Kidney (tissue), 14 donors: ENCODE measurements around the gene CYP26A1. TPM values are rescaled to one million over a fixed set of nuclear protein-coding genes. Genes with fewer than 3 reads are reported as not detected.

ENCODE experiments used
- DNase-seq, 5 donors: peaks; one replicate each; pipeline ENCODE4 v3.0.0-alpha.2; 2013 to 2020
- FAIRE-seq: peaks from 2 replicates; lab custom pipeline; 2012; peaks lifted over from hg19 to GRCh38; lab: Jason Lieb, UNC
- H3K27ac ChIP-seq, 2 donors: one replicate each; pipeline ENCODE4 v1.7.0; 2013; ENCODE audit warnings: low read depth in 2 of 2, low read length in 2 of 2, inconsistent platforms in 1 of 2
- H3K27me3 ChIP-seq: one replicate; pipeline ENCODE4 v1.7.1; 2013; ENCODE audit warnings: low read length, inconsistent platforms; ENCODE audit not compliant: control insufficient read depth, insufficient read depth
- H3K36me3 ChIP-seq, 3 donors: one replicate each; pipeline versions ENCODE4 v1.7.0 to v1.7.1; 2013; ENCODE audit warnings: low read length in 3 of 3, control low read depth in 1 of 3, inconsistent platforms in 1 of 3; ENCODE audit not compliant: insufficient read depth in 3 of 3, control insufficient read depth in 2 of 3
- H3K4me1 ChIP-seq, 3 donors: one replicate each; pipeline versions ENCODE4 v1.7.0 to v1.7.1; 2013; ENCODE audit warnings: low read length in 3 of 3, inconsistent platforms in 1 of 3, low read depth in 1 of 3; ENCODE audit not compliant: control insufficient read depth in 2 of 3, insufficient read depth in 2 of 3
- H3K4me3 ChIP-seq, 3 donors: one replicate each; pipeline versions ENCODE4 v1.7.0 to v1.8.1; 2013; ENCODE audit warnings: low read length in 3 of 3, control low read depth in 1 of 3, inconsistent platforms in 1 of 3
- H3K9ac ChIP-seq, 3 donors: one replicate each; pipeline versions ENCODE4 v1.7.0 to v1.7.1; 2013; ENCODE audit warnings: low read length in 3 of 3, control low read depth in 1 of 3, inconsistent platforms in 1 of 3
- H3K9me3 ChIP-seq, 3 donors: one replicate each; pipeline versions ENCODE4 v1.7.0 to v1.7.1; 2013; ENCODE audit warnings: low read length in 3 of 3, control low read depth in 1 of 3, inconsistent platforms in 1 of 3; ENCODE audit not compliant: control insufficient read depth in 2 of 3, insufficient read depth in 1 of 3
- intact Hi-C: fragments of 100-400 bp; cut with DNase I; formaldehyde crosslinking; loops from one replicate; pipeline ENCODE4 v1.11.1; 2022
- polyA plus RNA-seq: library from polyadenylated mRNA; stranded (reverse); fragments of 350-450 nt; fragmentation: Illumina TruSeq; extraction: RNeasy Lipid Tissue Mini Kit (QIAGEN cat#74804); gene quantifications from one replicate; pipeline ENCODE4 v1.2.3, GENCODE V29; 2014; ENCODE audit warnings: low read depth, low replicate concordance; ENCODE audit not compliant: insufficient read depth
- total RNA-seq: library from RNA; stranded (reverse); fragmentation: NEBNext Ultra II Directional; extraction: Animal tissue kit (Norgen Biotek cat#: 25700); gene quantifications from one replicate; pipeline ENCODE4 v1.2.1, GENCODE V29; 2021
- TF ChIP-seq, protein P1 (sequence below): IDR thresholded peaks from 3 replicates; pipeline ENCODE4 v1.5.1; 2012; ENCODE audit warnings: mild to moderate bottlenecking, moderate library complexity, borderline replicate concordance; ENCODE audit not compliant: insufficient read depth; ENCODE audit errors: extremely low read depth
- donor health status: control.
- donor health status: control.
- donor health status: control.
- donor health status: control.
- donor health status: control.
- donor health status: DM: yes; HTN: yes; CAD: no.
- donor health status: Normal renal cell carcinoma (clear cell type).

The CYP26A1 gene
- total and polyA plus RNA-seq, 2 donors from 2014 or later: 0.22 TPM; not detected in 1

GRCh38 chr10:93083743-93084539, 10.2 kb downstream of the CYP26A1 start:
- DNase-seq: no peak
- no peaks in the 10 kb centered on the region for H3K36me3 ChIP-seq
- H3K27me3 ChIP-seq: no peaks in the 10 kb centered on the region
- H3K4me1 ChIP-seq: no peaks in the 10 kb centered on the region
- no peak overlapping the region for H3K9ac ChIP-seq
- H3K9me3 ChIP-seq: no peaks in the 10 kb centered on the region
- no peak overlapping the region for H3K27ac ChIP-seq
- FAIRE-seq: no peak
- TF ChIP-seq, protein P1, sequence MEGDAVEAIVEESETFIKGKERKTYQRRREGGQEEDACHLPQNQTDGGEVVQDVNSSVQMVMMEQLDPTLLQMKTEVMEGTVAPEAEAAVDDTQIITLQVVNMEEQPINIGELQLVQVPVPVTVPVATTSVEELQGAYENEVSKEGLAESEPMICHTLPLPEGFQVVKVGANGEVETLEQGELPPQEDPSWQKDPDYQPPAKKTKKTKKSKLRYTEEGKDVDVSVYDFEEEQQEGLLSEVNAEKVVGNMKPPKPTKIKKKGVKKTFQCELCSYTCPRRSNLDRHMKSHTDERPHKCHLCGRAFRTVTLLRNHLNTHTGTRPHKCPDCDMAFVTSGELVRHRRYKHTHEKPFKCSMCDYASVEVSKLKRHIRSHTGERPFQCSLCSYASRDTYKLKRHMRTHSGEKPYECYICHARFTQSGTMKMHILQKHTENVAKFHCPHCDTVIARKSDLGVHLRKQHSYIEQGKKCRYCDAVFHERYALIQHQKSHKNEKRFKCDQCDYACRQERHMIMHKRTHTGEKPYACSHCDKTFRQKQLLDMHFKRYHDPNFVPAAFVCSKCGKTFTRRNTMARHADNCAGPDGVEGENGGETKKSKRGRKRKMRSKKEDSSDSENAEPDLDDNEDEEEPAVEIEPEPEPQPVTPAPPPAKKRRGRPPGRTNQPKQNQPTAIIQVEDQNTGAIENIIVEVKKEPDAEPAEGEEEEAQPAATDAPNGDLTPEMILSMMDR: no peak
- intact Hi-C loops: no loop called here
- H3K4me3 ChIP-seq: no peak overlapping the region

DNA sequence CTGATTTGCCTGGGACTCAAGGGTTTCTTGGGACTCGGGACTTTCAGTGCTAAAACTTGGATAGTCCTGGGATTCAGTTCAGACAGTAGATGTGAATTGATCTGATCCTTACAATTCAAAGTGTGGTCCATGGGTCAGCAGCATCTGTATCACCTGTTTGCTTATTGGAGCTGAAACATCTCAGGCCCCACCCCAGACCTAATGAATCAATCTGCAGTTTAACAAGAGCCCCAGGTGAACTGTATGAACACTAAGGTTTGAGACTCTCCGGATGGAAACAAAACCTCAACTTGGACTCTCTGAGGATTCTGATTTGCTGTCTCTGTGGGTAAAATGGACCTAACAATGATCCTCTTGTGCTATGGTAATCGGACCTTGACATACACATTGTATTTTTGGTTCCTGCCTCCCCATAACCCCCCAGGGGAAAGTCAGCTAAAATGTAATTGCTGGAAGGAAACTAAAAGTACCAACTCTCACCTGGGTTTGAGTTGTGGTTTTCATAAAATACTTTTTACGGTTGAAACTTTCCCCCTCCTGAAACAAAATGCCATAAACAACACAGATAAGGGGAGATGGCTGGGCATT, 11.7 kb downstream of the CYP26A1 start:
- FAIRE-seq: no peak
- intact Hi-C loops: no loop called here
- H3K27me3 ChIP-seq: no peaks in the 10 kb centered on the region

DNA sequence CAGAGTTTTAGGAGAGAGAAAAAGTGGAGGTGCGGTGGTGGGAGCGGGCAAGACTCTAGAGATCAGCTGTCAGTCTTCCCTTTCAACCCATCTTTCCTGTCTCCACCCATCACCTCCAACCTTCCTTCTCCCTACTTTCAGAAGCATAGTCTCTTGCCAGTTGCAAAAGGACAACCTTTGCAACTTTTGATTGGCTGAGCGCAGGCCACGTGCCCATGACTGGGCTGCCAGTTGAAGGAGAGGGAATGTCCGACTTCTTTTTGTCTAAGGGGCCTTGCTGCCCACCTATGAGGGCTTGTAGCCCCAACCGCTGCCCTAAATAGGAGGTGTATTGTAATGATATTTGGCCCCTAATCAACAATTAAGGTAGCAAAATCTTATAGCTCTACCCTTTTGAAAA, 12.6 kb downstream of the CYP26A1 start:
- no peaks in the 10 kb centered on the region for H3K4me1 ChIP-seq
- no peaks in the 10 kb centered on the region for H3K27me3 ChIP-seq
- H3K9me3 ChIP-seq: no peaks in the 10 kb centered on the region
- intact Hi-C loops: no loop called here
- no peak overlapping the region for H3K27ac ChIP-seq
- H3K4me3 ChIP-seq: no peak overlapping the region
- no peaks in the 10 kb centered on the region for H3K36me3 ChIP-seq
- FAIRE-seq: no peak
- H3K9ac ChIP-seq: no peak overlapping the region
- TF ChIP-seq, protein P1: no peak
- DNase-seq: no peak

More for the DNA sequence above, 11.7 kb downstream of the CYP26A1 start:
- DNase-seq: no peak
- TF ChIP-seq, protein P1: no peak
- H3K36me3 ChIP-seq: no peaks in the 10 kb centered on the region
- no peaks in the 10 kb centered on the region for H3K9me3 ChIP-seq
- H3K9ac ChIP-seq: no peak overlapping the region
- H3K27ac ChIP-seq: no peak overlapping the region
- H3K4me3 ChIP-seq: no peak overlapping the region
- H3K4me1 ChIP-seq: no peaks in the 10 kb centered on the region
